Lower leg skin (tissue), 4 donors: ENCODE data around the gene NTRK3. TPM values are rescaled to one million over a fixed set of nuclear protein-coding genes. Genes with fewer than 3 reads are reported as not detected.

ENCODE experiments used
- DNase-seq, 2 donors: peaks; one replicate each; pipeline ENCODE4 v3.0.0-alpha.2; 2019; ENCODE audit warnings: low spot score in 2 of 2
- H3K4me3 ChIP-seq: fragments of 200-600 bp; sonication (generic); 2 replicates; pipeline ENCODE4 v1.5.1; 2017; ENCODE audit warnings: mild to moderate bottlenecking, low read depth; ENCODE audit not compliant: poor library complexity, severe bottlenecking
- POLR2A ChIP-seq, 2 donors: fragments of 450-650 bp; IDR thresholded peaks; one replicate each; pipeline ENCODE4 v1.6.1; 2016 to 2017; ENCODE audit warnings: antibody characterized with exemption in 2 of 2, mild to moderate bottlenecking in 1 of 2, moderate library complexity in 1 of 2
- WGBS, 2 donors: methylation state at CpG; one replicate each; pipeline ENCODE4 v1.1.5; 2018; 5-methylcytosine and 5-hydroxymethylcytosine counted together
- intact Hi-C: fragments of 100-400 bp; cut with DNase I; formaldehyde crosslinking; loops from one replicate; pipeline ENCODE4 v1.15.0; 2023; ENCODE audit warnings: low total_unique reads
- total RNA-seq, 4 donors: library from RNA; depleted of rRNA; stranded (reverse); fragments of >200 nt; gene quantifications; one replicate each; pipeline ENCODE4 v1.1.0, GENCODE V29; 2016
- TF ChIP-seq, protein P1 (sequence below), 3 donors: fragments of 450-650 bp; IDR thresholded peaks; one replicate each; pipeline ENCODE4 v1.5.1; 2016; ENCODE audit warnings: antibody characterized with exemption in 3 of 3, mild to moderate bottlenecking in 3 of 3, moderate library complexity in 2 of 3

The NTRK3 gene
- total RNA-seq, 4 donors from 2014 or later: 0.97 to 5.4 (median 4.4) TPM

DNA sequence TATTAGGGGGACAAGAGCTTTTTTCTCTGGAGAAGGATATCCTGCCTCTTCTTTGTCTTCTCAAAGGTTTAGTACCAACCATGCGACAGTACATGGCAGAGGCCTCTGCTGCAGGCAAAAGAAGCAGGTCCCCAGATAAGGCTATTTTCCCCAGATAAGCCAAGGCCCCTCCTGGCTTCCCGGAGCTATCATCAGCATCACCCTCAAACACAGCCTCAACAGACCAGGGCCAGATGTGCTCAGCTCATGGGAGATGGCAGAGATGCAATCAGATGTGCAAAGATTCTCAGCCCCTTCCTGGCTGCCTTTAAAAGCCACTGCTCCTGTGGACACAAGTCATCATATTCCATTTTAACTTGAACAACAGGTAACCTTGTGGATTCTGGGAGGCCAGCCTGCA lies 49.0 kb downstream of the NTRK3 start:
- no peak overlapping the region for H3K4me3 ChIP-seq
- 91 to 94% methylated on average over 2 of the region's 2 CpGs for WGBS, 2 donors
- no peak for DNase-seq
- intact Hi-C loops: no loop called here
- TF ChIP-seq, protein P1, sequence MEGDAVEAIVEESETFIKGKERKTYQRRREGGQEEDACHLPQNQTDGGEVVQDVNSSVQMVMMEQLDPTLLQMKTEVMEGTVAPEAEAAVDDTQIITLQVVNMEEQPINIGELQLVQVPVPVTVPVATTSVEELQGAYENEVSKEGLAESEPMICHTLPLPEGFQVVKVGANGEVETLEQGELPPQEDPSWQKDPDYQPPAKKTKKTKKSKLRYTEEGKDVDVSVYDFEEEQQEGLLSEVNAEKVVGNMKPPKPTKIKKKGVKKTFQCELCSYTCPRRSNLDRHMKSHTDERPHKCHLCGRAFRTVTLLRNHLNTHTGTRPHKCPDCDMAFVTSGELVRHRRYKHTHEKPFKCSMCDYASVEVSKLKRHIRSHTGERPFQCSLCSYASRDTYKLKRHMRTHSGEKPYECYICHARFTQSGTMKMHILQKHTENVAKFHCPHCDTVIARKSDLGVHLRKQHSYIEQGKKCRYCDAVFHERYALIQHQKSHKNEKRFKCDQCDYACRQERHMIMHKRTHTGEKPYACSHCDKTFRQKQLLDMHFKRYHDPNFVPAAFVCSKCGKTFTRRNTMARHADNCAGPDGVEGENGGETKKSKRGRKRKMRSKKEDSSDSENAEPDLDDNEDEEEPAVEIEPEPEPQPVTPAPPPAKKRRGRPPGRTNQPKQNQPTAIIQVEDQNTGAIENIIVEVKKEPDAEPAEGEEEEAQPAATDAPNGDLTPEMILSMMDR (IDR thresholded peaks at IDR 0.05): no peak
- TF ChIP-seq POLR2A (IDR thresholded peaks at IDR 0.05): no peak

- intact Hi-C loops: no loop called here
- no peak for DNase-seq
- 82 to 96% methylated on average over 4 of the region's 4 CpGs for WGBS, 2 donors
- TF ChIP-seq POLR2A (IDR thresholded peaks at IDR 0.05): no peak
- TF ChIP-seq, protein P1 (IDR thresholded peaks at IDR 0.05): no peak
- no peak overlapping the region for H3K4me3 ChIP-seq
These were observed 52.0 kb downstream of the NTRK3 start for GRCh38 chr15:88204584-88204983.

DNA sequence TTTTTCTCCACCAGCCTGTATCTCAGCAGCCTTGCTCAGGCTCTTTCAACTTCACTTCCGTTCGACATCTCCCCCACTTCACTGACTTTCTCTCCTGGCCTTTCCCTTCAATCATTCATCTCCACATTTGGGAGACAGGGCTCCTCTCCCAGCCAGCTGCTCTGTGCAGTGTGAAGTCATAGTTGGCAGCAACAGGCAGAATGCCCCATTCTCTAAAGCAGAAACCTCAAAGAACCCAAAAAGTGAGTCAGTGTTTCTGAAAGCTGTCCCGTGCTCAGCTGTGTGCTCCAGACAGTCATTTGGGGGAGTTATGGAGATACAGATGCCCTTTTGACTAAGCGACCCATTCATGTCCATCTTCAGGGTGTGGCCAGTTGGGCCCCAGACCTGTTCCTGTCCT lies 54.3 kb downstream of the NTRK3 start:
- TF ChIP-seq POLR2A (IDR thresholded peaks at IDR 0.05): no peak
- TF ChIP-seq, protein P1 (IDR thresholded peaks at IDR 0.05): no peak
- intact Hi-C loops: no loop called here
- WGBS, 2 donors: 48 to 64% methylated on average over 4 of the region's 4 CpGs
- no peak overlapping the region for H3K4me3 ChIP-seq
- DNase-seq: no peak

DNA sequence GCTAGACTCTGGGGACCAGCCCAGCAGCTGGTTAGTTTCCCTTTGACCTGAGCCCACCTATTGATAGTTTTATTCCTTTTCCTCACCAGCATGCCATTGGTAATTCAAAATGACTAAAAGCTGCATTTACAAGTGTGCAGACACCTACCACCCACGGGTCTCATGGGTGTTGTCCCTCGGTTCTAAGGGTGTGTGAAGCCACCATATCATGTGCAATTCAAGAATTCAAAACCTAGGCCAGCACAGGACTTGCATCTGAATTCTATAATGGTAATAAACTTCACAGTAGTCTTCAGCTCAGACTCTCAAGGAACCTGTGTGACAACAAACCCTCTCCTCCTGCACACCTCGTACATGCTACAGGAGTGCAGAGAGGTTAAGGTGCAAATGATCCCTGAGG lies 55.3 kb downstream of the NTRK3 start:
- no peak for DNase-seq
- WGBS, 2 donors: 68 to 69% methylated on average over 3 of the region's 3 CpGs
- H3K4me3 ChIP-seq: no peak overlapping the region
- TF ChIP-seq POLR2A (IDR thresholded peaks at IDR 0.05): no peak
- TF ChIP-seq, protein P1 (IDR thresholded peaks at IDR 0.05): no peak
- intact Hi-C loops: no loop called here

DNA sequence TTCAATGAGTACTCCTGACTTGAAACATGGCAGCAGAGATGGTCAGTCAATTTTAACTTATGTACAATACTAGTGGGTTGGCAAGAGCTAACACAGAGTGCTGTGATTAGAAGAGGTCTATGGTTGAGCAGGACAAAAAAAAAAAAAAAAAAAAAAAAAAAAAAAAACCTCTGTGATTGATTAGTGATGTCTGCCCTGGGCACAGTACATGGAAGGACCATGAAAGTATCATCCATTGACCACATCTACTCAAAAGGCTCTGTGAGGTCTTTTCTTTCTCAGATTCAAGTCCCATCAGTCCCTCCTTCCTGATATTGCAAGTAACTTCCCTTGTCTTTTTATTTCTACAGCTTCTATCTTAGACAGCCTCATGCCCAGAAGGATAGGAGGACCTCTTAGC lies 59.6 kb downstream of the NTRK3 start:
- DNase-seq: no peak
- H3K4me3 ChIP-seq: no peak overlapping the region
- TF ChIP-seq, protein P1 (IDR thresholded peaks at IDR 0.05): no peak
- no peak for TF ChIP-seq POLR2A (IDR thresholded peaks at IDR 0.05)
- intact Hi-C loops: no loop called here

DNA sequence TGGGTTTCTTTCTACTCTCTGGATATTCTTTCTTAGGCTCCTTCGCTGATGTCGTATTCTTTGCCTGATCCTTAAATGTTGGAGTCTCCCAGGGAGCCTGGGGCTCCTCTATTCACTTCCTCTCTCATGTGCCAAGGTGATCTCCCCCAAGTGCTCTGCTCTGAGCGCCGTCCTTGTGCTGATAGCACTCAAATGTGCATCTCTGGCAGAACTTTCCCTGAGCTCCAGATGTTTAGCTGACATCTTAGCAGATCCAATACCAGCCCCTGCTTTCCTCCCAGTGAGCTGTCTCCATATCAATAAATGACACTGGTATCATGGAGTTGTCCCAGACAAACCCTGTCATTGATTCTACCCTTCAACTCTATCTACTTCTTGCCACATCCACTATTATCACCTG lies 62.4 kb downstream of the NTRK3 start:
- no peak for DNase-seq
- no peak for TF ChIP-seq POLR2A (IDR thresholded peaks at IDR 0.05)
- TF ChIP-seq, protein P1 (IDR thresholded peaks at IDR 0.05): no peak
- intact Hi-C loops: no loop called here
- no peak overlapping the region for H3K4me3 ChIP-seq
- 90 to 91% methylated on average over 4 of the region's 4 CpGs for WGBS, 2 donors
